GM10847 (cell line): ENCODE measurements around the gene ZNF543.

Experiments used
- POLR2A ChIP-seq: IDR thresholded peaks from 2 replicates; pipeline ENCODE4 v1.6.1; 2011; ENCODE audit not compliant: insufficient read length; ENCODE audit errors: extremely low read depth

The ZNF543 gene

GRCh38 chr19:57320180-57321084, at the start of gene ZNF543:
Gene ZNF543 (plus strand): TSS chr19:57320472. CDS start chr19:57320854, 382 bp downstream.
- TF ChIP-seq POLR2A: peak; percentile 76

- no peak for TF ChIP-seq POLR2A
Observed at GRCh38 chr19:57271280-57271679, 49.0 kb upstream of the ZNF543 start.

- TF ChIP-seq POLR2A: no peak
Observed at GRCh38 chr19:57273014-57273413, 47.3 kb upstream of the ZNF543 start.

- no peak for TF ChIP-seq POLR2A
Observed at GRCh38 chr19:57276430-57276829, 43.8 kb upstream of the ZNF543 start.

DNA sequence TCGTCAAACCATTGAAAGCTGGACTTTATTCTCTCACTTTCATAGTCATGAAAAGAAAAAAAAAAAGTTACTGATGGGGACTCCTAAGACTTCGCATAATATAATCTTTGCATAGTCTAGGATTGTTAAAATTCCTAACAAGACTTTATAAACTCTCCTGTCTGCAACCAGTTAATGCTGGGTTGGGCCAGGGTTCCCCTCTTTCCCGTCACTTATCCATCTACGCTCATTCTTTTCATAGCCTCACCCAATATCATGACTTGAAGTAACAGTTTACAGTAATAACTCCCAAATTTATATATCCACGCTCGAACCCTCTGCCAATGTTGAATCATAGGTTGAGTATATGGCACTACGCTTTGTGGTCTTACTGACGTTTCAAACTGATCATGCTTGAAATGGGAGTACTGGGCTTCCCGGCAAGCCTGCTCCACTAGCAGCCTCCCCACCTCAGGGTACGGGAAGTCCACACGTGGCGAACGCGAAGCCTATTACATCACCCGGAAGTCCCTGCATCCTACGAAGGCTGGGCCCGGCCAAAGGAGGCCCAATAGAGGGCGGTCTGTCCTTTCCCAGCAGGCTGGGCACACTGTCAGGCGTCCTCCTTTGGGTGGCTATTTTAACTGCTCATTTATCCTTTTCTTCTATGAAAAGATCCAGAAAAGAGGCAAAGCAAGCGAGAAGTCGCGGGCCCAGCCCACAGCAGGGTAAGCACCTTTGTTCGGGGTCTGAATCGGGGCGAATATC, 40.7 kb upstream of the ZNF543 start:
- TF ChIP-seq POLR2A: peak; percentile 35

DNA sequence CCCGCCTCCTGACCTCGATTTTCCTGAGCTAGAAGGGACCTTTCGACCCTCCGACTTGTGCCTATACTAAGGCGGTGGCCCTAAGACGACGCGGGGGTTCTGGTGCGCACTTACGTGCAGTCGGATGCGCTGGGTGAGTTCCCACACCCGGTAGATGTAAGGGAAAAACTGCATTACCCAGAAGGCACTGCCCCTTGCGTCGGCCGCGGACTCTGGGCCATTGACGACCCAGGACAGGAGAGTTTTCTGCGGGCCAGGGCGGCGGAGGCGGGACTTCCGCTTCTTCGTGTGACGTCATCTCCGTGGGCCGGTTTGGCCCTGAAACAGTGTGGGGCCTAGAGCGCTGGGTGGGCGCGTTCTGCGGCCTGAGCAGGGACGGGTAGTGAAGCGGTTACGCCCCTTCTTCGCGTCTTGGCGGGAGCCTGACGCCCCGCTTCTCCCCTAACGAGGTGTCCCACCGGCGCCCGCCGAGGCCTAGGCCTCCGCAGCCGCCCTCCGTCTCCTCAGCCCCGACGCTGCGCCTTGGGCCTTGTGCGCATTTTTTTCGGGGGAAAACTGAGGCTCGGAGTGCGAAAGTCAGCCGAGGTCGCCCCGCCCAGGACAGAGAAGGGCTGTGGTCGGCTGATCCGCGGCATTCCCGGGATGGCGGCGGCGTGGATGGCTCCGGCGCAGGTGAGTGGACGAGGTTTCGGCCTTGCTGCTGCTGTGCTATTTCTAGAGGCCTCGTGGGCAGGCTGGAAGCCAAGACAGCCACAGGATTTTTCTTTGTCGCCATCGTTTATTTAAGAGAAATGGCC, 39.9 kb upstream of the ZNF543 start, which contains the start of gene ZNF460:
ZNF460 (plus strand) TSS at position 321 of the 797 bp plus-strand sequence; CDS start at position 643, 322 bp downstream.
- TF ChIP-seq POLR2A: peak; percentile 23

DNA sequence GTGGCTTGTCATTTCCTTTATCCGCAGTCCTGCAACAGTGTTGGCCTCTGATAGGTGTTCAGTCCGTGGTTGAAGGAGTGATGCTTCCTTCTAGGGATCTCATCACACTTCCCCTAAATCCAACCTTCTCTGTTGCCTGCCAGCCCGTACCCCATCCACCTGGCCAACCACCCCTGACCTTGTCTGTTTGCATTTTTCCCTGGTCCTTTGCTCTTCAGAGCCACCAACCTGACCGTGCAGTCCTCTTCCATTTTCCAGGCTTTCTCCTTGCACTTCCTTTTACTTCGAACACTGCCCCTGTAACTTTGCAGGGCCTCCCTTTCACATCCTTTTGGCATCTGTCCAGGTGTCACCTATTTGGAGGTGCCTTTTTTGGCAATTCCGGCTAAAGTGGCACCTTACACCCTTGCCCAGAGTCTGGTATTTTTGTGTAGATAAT, 39.3 kb upstream of the ZNF543 start:
- TF ChIP-seq POLR2A: no peak

DNA sequence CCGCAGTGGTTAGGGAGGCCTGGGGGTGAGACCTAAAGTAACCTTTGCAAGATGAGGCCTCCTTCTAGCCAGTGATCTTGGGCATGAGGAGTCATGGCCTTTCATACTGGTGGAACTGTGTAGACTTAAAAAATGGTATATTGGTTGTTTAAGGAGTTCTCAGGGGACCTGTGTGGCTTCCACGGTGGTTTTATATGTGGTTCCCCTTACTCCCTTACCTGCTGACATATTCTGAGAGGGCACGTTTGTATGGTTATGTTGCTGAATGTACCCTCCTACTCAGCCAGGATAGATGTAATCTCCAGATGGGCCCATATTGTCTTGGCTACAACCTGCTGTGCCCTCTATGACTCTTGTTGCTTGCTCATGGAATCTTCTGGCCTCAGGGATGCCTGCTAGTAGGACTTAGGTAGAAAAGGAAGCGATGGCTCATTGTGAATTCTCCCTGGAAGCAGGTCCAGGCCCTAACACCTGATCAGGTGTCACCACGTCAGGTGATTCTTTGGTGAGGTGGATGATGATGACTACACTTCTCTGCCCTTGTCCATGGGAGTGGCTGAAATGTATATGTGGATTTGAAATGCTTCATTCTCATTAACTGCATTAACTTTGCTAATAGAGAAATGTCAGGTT, 38.1 kb upstream of the ZNF543 start:
- TF ChIP-seq POLR2A: no peak

DNA sequence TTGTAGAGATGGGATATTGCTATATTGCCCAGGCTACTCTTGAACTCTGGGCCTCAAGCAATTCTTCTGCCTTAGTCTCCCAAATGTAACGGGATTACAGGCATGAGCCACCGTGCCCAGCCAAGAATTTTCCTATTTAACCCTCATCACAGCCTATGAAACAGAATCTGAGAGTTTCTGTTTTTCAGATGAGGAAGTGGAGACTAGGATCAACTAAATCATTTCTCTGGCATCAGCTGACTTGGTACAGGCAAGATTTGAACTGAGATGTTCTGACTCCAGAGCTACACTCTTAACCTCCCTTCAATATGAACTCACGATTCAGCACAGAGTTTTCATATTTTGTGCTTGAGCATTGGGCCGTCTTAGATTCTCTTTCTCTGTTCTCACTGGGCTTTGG, 31.9 kb upstream of the ZNF543 start:
- no peak for TF ChIP-seq POLR2A

DNA sequence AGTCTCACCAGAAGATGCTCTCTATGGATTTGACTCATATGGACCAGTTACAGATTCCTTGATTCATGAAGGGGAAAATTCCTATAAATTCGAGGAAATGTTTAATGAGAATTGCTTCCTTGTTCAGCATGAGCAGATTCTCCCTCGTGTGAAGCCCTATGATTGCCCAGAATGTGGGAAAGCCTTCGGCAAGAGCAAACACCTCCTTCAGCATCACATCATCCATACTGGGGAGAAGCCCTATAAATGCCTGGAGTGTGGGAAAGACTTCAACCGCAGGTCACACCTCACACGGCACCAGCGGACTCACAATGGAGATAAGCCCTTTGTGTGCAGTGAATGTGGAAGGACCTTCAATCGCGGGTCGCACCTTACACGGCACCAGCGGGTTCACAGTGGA, 29.3 kb upstream of the ZNF543 start:
- TF ChIP-seq POLR2A: no peak

GRCh38 chr19:57292547-57292946, 27.7 kb upstream of the ZNF543 start:
- no peak for TF ChIP-seq POLR2A

DNA sequence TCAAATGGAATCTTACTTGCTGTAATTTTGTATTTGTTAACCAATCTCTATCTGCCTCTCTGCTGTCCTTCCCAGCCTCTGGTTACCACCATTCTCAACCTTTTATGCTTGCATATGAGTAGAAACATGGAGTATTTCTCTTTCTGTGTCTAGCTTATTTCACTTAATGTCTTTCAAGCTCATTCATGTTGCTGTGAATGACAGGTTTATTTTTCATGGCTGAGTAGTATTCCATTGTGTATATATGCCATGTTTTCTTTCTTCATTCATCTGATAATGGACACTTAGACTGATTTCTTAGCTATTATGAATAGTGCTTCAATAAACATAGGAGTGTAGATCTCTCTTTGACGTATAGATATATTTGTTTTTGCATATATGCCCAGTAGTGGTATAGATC, 26.6 kb upstream of the ZNF543 start:
- no peak for TF ChIP-seq POLR2A

DNA sequence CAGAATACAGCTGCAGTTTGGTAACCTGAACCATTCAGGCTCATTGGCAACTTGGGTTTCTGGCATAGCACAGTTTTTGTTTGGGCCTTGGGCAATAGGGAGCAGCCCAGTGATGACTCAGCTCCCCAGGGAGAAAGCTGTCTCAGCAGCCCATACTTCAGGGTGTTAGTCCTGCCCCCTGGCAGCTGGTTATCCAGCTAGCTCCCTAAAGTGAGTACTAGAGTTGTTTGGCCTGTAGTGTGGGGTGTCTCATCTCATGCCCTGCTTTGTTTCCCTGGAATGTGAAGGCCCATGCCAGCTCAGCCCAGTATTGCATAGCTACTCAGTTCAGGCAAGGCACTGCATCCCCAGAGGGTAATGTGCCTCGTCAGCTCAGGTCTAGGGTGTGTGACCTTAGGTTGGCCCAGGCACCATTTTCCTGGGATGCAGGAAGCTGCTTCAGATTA, 18.2 kb upstream of the ZNF543 start:
- TF ChIP-seq POLR2A: no peak

DNA sequence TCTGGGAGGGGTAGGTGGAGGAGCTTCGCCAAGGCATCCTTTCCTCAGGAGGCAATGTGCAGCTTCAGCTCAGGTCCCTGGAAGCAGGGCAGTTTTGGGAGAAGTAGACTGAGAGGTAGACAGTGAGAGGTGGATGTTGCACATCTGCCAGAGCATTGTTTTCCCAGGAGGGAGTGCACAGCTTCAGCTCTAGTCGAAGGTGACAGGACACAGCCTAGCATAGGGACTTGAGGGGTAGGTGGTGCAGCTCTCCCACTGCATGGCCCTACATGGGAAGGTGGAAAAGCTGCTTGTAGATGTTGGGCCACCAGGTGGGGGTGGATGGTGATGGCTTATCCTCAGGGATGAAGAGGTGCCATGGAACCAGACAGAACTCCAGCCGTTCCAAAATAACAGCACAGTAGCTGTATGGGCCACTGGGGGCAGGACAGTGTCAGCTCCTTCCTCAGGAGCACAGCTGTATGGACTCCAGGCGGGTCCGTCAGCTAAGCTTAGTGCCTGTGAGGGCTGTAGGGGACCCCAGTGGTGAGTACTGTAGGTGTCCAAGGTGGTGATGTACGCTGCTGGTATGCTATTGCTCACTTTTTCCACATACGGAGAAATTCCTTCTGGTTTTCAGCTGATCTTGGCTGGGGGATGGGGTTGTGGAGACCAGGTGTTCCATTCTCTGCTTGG, 17.4 kb upstream of the ZNF543 start:
- TF ChIP-seq POLR2A: no peak

GRCh38 chr19:57305056-57305455, 15.2 kb upstream of the ZNF543 start:
- TF ChIP-seq POLR2A: no peak

DNA sequence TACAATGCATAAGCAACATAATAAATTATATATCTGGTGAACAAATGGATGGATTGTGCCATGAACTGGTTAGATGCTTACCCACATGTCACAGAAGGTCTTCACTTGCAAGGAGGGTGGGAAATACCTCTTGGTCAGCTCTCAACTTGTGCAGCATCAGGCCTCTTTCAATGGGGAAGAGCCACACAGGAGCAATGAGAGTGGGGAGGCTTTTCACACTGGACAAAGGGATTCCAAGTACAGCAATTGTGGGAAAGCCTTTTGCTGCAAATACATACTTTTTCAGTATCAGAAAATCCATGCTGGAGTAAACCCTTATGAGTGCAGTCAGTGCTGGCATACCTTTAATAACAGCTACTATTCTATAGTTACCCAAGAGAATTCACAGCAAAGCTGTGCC, 11.8 kb upstream of the ZNF543 start:
- no peak for TF ChIP-seq POLR2A
